Fibroblast of lung (primary cell): Measurements from ENCODE around the gene OR2AE1.
"Not testable (repeated sequence)": the region's sequence is repeated elsewhere in the genome, so short reads cannot be mapped to it uniquely, and the experiment has no call there.

Experiments
- CTCF ChIP-seq, 2 donors: IDR thresholded peaks in 1 of 2; conservative IDR thresholded peaks in 1 of 2; 1 replicate in 1 of 2; 2 replicates in 1 of 2; pipeline ENCODE4 v1.5.1; 2011 to 2012; ENCODE audit warnings: low read length in 2 of 2, control low read depth in 1 of 2, inconsistent platforms in 1 of 2, low read depth in 1 of 2, mild to moderate bottlenecking in 1 of 2
- EZH2 ChIP-seq: IDR thresholded peaks from 2 replicates; pipeline ENCODE4 v1.5.1; 2012; ENCODE audit warnings: low read length, control low read depth, mild to moderate bottlenecking; ENCODE audit errors: missing control alignments

- not testable (repeated sequence) for TF ChIP-seq CTCF (conservative IDR thresholded peaks at IDR 0.05 in 1 of 2, IDR thresholded peaks at IDR 0.05 in 1 of 2; ENCODE audit: low read depth in 1 of 2, low read length in 2 of 2); EZH2
Measured at GRCh38 chr7:99890348-99890747, 13.5 kb upstream of the OR2AE1 start.
